ENCODE results near the gene H2BK1. TPM values are rescaled to one million over a fixed set of nuclear protein-coding genes. Genes with fewer than 3 reads are reported as not detected.
A peak's percentile ranks its signal among the peaks of the same experiment; 100 is the strongest.

The H2BK1 gene
- polyA plus RNA-seq, 6 donors from 2014 or later, result not detected

GRCh38 chr7:151174246-151175046 lies 35.8 kb downstream of the H2BK1 start:
- peaks cover 40 to 83% (median 77%) of the 10 kb centered on the region in 3 donors for H3K27me3 Mint-ChIP-seq
- peaks cover 8 to 15% (median 14%) of the 10 kb centered on the region in 3 donors for H3K4me1 Mint-ChIP-seq

GRCh38 chr7:151173386-151174245 lies 36.7 kb downstream of the H2BK1 start:
- peak overlapping the region in 1 of 8 donors; percentile 30 for H3K4me3 Mint-ChIP-seq
- no peak for ATAC-seq (ENCODE audit: low read depth in 2 of 2)
- no peak for DNase-seq
- no peak overlapping the region for H3K27ac Mint-ChIP-seq
- no peaks in the 10 kb centered on the region for H3K36me3 Mint-ChIP-seq
- H3K9me3 Mint-ChIP-seq, result peaks cover 0 to 9% (median 2%) of the 10 kb centered on the region in 7 donors
- peaks cover 49 to 86% (median 78%) of the 10 kb centered on the region in 3 donors for H3K27me3 Mint-ChIP-seq
- peaks cover 10 to 17% (median 14%) of the 10 kb centered on the region in 3 donors for H3K4me1 Mint-ChIP-seq

More at GRCh38 chr7:151174246-151175046, 35.8 kb downstream of the H2BK1 start:
- Mint-ChIP-seq H3K36me3 (no peaks in the 10 kb centered on the region), H3K9me3 (peaks cover 0 to 9% (median 2%) of the 10 kb centered on the region in 7 donors), H3K4me3 (no peak overlapping the region), H3K27ac (no peak overlapping the region)
- ATAC-seq (ENCODE audit: low read depth in 2 of 2) (peak; percentile 52 to 64), DNase-seq (peak; percentile 22)

- ATAC-seq (ENCODE audit: low read depth in 2 of 2), result peak; percentile 51 to 62
- Mint-ChIP-seq H3K27me3 (peaks cover 50 to 83% (median 74%) of the 10 kb centered on the region in 3 donors), H3K27ac (peak overlapping the region in 2 of 6 donors; percentile 36 to 58), H3K4me1 (peaks cover 16 to 22% (median 16%) of the 10 kb centered on the region in 3 donors), H3K4me3 (peak overlapping the region in 4 of 8 donors; percentile 5 to 60 (median 27)), H3K36me3 (no peaks in the 10 kb centered on the region), H3K9me3 (peaks cover 0 to 9% (median 2%) of the 10 kb centered on the region in 7 donors)
- peak; percentile 67 for DNase-seq
Measured at GRCh38 chr7:151172273-151173141, 37.8 kb downstream of the H2BK1 start.

GRCh38 chr7:151168787-151169162 lies 41.5 kb downstream of the H2BK1 start:
- ATAC-seq (ENCODE audit: low read depth in 2 of 2), result no peak
- Mint-ChIP-seq H3K27me3 (peaks cover 41 to 56% (median 53%) of the 10 kb centered on the region in 3 donors), H3K4me1 (peaks cover 19 to 22% (median 20%) of the 10 kb centered on the region in 3 donors), H3K9me3 (peaks cover 0 to 9% (median 0%) of the 10 kb centered on the region in 7 donors), H3K36me3 (no peaks in the 10 kb centered on the region), H3K27ac (peak overlapping the region in 1 of 6 donors; percentile 36), H3K4me3 (peak overlapping the region in 7 of 8 donors; percentile 33 to 84 (median 78))
- DNase-seq, result no peak

- H3K27ac Mint-ChIP-seq, result peak overlapping the region in 2 of 6 donors; percentile 36 to 47
- H3K27me3 Mint-ChIP-seq, result peaks cover 41 to 50% (median 48%) of the 10 kb centered on the region in 3 donors
- peak overlapping the region; percentile 33 to 84 (median 74) for H3K4me3 Mint-ChIP-seq
- peaks cover 0 to 9% (median 0%) of the 10 kb centered on the region in 7 donors for H3K9me3 Mint-ChIP-seq
- ATAC-seq (ENCODE audit: low read depth in 2 of 2), result peak; percentile 76 to 78
- H3K36me3 Mint-ChIP-seq, result no peaks in the 10 kb centered on the region
- H3K4me1 Mint-ChIP-seq, result peaks cover 15 to 20% (median 19%) of the 10 kb centered on the region in 3 donors
- DNase-seq, result peak; percentile 56
Measured at GRCh38 chr7:151168003-151168786, 42.1 kb downstream of the H2BK1 start.

GRCh38 chr7:151167197-151167961 lies 42.9 kb downstream of the H2BK1 start, which contains the start of gene GBX1:
Gene GBX1 (minus strand): TSS chr7:151167694. CDS start chr7:151167548, 146 bp downstream.
- Mint-ChIP-seq H3K27me3 (peaks cover 36 to 42% (median 39%) of the 10 kb centered on the region in 3 donors), H3K4me1 (peaks cover 9 to 15% (median 13%) of the 10 kb centered on the region in 3 donors), H3K27ac (peak within 1 kb of the TSS in 2 of 6 donors; percentile 36 to 47), H3K9me3 (peaks cover 0 to 4% (median 0%) of the 10 kb centered on the region in 7 donors), H3K4me3 (peak within 1 kb of the TSS; percentile 67 to 84 (median 80)), H3K36me3 (no peaks in the 10 kb centered on the region)
- peak; percentile 56 to 58 for ATAC-seq (ENCODE audit: low read depth in 2 of 2)
- no peak for DNase-seq

GRCh38 chr7:151166629-151167196 lies 43.6 kb downstream of the H2BK1 start:
- peak overlapping the region; percentile 40 to 83 (median 72) for H3K4me3 Mint-ChIP-seq
- no peak for DNase-seq
- no peak for ATAC-seq (ENCODE audit: low read depth in 2 of 2)
- no peak overlapping the region for H3K27ac Mint-ChIP-seq
- H3K4me1 Mint-ChIP-seq, result peaks cover 8 to 12% (median 11%) of the 10 kb centered on the region in 3 donors
- no peaks in the 10 kb centered on the region for H3K9me3 Mint-ChIP-seq
- no peaks in the 10 kb centered on the region for H3K36me3 Mint-ChIP-seq
- H3K27me3 Mint-ChIP-seq, result peaks cover 31 to 38% (median 35%) of the 10 kb centered on the region in 3 donors

GRCh38 chr7:151161757-151162156 lies 48.5 kb downstream of the H2BK1 start:
- Mint-ChIP-seq H3K4me1 (peaks cover 4 to 5% (median 4%) of the 10 kb centered on the region in 3 donors), H3K4me3 (no peak overlapping the region), H3K27ac (no peak overlapping the region), H3K9me3 (no peaks in the 10 kb centered on the region), H3K27me3 (peaks cover 7 to 16% (median 11%) of the 10 kb centered on the region in 3 donors), H3K36me3 (no peaks in the 10 kb centered on the region)
- DNase-seq, result no peak
- ATAC-seq (ENCODE audit: low read depth in 2 of 2), result no peak
